ENCODE data around the gene SLC7A10. TPM values are rescaled to one million over a fixed set of nuclear protein-coding genes. Genes with fewer than 3 reads are reported as not detected.

SLC7A10 gene
- total RNA-seq, 6 experiments from 2014 or later, result not detected

DNA sequence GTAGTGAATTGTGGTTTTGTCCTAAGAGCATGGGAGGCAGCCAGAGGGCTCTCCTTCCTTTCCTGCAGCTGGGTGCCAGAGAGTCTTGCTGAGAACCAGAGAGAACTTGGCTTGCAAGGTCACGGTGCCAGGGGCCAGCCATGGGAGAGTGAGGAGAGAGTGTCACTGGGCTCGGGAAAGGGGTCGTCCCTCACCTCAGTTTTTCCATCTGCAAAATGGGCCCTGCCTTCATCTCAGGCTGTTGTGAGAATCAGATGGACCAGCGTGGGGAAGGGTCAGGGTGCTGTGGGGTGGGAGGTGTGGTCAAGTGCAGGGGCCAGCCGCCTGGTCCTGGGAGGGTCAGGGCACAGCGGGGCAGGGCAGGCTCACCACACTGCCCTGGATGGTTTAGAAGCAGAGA lies 24.2 kb downstream of the SLC7A10 start:
- H3K9me3 Mint-ChIP-seq, result no peaks in the 10 kb centered on the region

GRCh38 chr19:33199441-33200265 lies 26.0 kb downstream of the SLC7A10 start:
- Mint-ChIP-seq H3K27ac (no peak overlapping the region), H3K27me3 (ENCODE audit: insufficient read depth) (peaks cover 5% of the 10 kb centered on the region; the same call in 1 of the 2 replicates), H3K9me3 (no peaks in the 10 kb centered on the region), H3K36me3 (ENCODE audit: low read depth) (no peaks in the 10 kb centered on the region), H3K4me3 (no peak overlapping the region), H3K4me1 (ENCODE audit: low read depth) (no peaks in the 10 kb centered on the region)
- no peak for DNase-seq
- TF ChIP-seq, protein P1, sequence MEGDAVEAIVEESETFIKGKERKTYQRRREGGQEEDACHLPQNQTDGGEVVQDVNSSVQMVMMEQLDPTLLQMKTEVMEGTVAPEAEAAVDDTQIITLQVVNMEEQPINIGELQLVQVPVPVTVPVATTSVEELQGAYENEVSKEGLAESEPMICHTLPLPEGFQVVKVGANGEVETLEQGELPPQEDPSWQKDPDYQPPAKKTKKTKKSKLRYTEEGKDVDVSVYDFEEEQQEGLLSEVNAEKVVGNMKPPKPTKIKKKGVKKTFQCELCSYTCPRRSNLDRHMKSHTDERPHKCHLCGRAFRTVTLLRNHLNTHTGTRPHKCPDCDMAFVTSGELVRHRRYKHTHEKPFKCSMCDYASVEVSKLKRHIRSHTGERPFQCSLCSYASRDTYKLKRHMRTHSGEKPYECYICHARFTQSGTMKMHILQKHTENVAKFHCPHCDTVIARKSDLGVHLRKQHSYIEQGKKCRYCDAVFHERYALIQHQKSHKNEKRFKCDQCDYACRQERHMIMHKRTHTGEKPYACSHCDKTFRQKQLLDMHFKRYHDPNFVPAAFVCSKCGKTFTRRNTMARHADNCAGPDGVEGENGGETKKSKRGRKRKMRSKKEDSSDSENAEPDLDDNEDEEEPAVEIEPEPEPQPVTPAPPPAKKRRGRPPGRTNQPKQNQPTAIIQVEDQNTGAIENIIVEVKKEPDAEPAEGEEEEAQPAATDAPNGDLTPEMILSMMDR (IDR thresholded peaks at IDR 0.05), result no peak

More for the DNA sequence above, 24.2 kb downstream of the SLC7A10 start:
- DNase-seq, result no peak
- no peak overlapping the region for H3K4me3 Mint-ChIP-seq
- H3K4me1 Mint-ChIP-seq (ENCODE audit: low read depth), result no peaks in the 10 kb centered on the region
- H3K27ac Mint-ChIP-seq, result no peak overlapping the region
- peaks cover 5% of the 10 kb centered on the region; the same call in 1 of the 2 replicates for H3K27me3 Mint-ChIP-seq (ENCODE audit: insufficient read depth)
- TF ChIP-seq, protein P1 (IDR thresholded peaks at IDR 0.05), result no peak
- no peaks in the 10 kb centered on the region for H3K36me3 Mint-ChIP-seq (ENCODE audit: low read depth)

DNA sequence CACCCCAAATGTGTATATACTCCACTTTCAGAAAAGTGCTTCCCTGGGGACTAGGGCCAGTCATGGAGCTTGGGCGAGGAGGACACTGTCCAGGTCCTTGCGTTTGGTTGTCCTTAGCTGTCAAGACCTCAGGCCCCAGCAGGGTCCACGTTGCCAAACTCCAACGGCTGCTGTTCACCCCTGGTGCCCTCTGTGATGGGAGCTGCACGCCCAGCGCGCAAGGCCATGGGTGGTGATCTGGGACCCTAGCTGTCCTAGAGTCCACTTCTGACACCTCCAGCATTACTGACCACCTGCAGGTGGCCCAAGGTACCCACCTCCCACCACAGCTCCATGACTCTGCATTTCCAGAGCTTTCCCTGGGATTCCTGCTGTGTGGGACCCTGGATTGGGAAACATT lies 27.5 kb downstream of the SLC7A10 start:
- H3K27me3 Mint-ChIP-seq (ENCODE audit: insufficient read depth), result peaks cover 10% of the 10 kb centered on the region; the same call in 1 of the 2 replicates

DNA sequence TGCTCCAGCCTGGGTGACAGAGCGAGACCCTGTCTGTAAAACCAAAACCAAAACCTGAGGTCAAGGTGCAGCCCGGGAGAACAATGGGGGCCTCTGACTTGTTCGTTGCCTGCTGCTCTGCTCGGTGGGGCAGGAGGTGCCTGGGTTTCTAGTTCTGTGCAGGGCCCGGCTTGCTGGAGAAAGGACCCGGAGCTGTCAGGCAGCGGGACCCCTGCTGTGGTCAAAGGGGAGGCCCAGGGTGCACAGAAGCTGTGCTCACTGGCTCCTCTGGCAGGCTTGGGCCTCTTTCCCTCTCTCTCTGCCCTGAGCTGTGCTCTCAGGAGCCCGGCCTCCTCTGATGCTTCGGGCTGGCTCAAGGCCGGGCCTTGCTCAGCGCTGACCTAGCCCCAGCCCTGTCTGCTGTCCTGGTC lies 28.1 kb downstream of the SLC7A10 start:
- no peak for DNase-seq
- H3K27ac Mint-ChIP-seq, result no peak overlapping the region
- no peaks in the 10 kb centered on the region for H3K4me1 Mint-ChIP-seq (ENCODE audit: low read depth)
- peaks cover 10% of the 10 kb centered on the region for H3K27me3 Mint-ChIP-seq (ENCODE audit: insufficient read depth)
- no peak overlapping the region for H3K4me3 Mint-ChIP-seq
- TF ChIP-seq, protein P1 (IDR thresholded peaks at IDR 0.05), result no peak
- no peaks in the 10 kb centered on the region for H3K9me3 Mint-ChIP-seq
- no peaks in the 10 kb centered on the region for H3K36me3 Mint-ChIP-seq (ENCODE audit: low read depth)

More for the DNA sequence above, 27.5 kb downstream of the SLC7A10 start:
- DNase-seq, result no peak
- Mint-ChIP-seq H3K27ac (no peak overlapping the region), H3K36me3 (ENCODE audit: low read depth) (no peaks in the 10 kb centered on the region), H3K9me3 (no peaks in the 10 kb centered on the region), H3K4me3 (no peak overlapping the region), H3K4me1 (ENCODE audit: low read depth) (no peaks in the 10 kb centered on the region)
- TF ChIP-seq, protein P1 (IDR thresholded peaks at IDR 0.05), result no peak

DNA sequence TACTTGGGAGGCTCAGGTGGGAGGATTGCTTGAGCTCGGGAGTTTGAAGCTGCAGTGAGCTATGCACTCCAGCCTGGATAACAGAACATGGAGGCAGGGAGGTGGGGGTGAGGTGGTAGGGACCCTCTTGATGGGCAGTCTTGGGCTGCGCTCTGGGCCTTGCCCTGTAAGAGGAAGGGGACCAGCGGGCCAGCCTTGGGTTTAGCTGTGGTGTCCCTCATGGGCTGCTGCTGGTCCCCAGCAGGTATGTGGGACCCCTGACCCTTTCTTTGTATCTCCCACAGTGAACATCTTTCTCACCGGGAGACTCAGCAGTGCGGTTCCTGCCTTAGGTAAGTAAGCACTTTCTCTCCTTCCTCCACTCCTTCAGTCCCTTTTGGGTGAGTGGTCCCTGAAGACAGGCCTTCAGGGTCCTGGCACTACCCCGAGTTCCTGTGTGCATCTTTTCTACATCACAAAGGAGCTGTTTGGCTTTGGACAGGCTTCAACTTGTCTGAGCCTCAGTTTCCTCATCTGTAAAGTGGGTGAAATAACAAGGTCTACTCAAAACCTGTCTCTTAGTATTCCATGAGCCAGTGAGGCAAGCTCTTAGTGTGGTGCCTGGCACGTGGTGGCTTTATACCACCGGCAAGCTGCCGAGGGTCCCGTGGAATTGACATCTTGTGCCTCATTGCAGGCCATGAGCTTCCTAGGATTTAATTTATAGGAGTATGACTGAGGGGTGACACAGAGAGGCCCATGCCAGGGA lies 29.0 kb downstream of the SLC7A10 start:
- TF ChIP-seq, protein P1 (IDR thresholded peaks at IDR 0.05), result no peak
- H3K27me3 Mint-ChIP-seq (ENCODE audit: insufficient read depth), result peaks cover 15% of the 10 kb centered on the region
- no peak overlapping the region for H3K4me3 Mint-ChIP-seq
- H3K4me1 Mint-ChIP-seq (ENCODE audit: low read depth), result no peaks in the 10 kb centered on the region
- H3K9me3 Mint-ChIP-seq, result no peaks in the 10 kb centered on the region
- no peak for DNase-seq
- H3K27ac Mint-ChIP-seq, result no peak overlapping the region
- H3K36me3 Mint-ChIP-seq (ENCODE audit: low read depth), result no peaks in the 10 kb centered on the region
